PC-3 (cell line): Measurements from ENCODE around the gene CDC42SE2.

ENCODE experiments used
- EZH2 ChIP-seq: fragments of 300-600 bp; sonication (generic); IDR thresholded peaks from one replicate; pipeline ENCODE4 v1.6.1; 2017; ENCODE audit warnings: antibody characterized with exemption, mild to moderate bottlenecking, low read length; ENCODE audit not compliant: unreplicated experiment
- TF ChIP-seq, protein P1 (sequence below): fragments of 300-600 bp; sonication (generic); conservative IDR thresholded peaks from 2 replicates; pipeline ENCODE4 v1.5.1; 2017; ENCODE audit warnings: antibody characterized with exemption, low read depth, mild to moderate bottlenecking, low read length

DNA sequence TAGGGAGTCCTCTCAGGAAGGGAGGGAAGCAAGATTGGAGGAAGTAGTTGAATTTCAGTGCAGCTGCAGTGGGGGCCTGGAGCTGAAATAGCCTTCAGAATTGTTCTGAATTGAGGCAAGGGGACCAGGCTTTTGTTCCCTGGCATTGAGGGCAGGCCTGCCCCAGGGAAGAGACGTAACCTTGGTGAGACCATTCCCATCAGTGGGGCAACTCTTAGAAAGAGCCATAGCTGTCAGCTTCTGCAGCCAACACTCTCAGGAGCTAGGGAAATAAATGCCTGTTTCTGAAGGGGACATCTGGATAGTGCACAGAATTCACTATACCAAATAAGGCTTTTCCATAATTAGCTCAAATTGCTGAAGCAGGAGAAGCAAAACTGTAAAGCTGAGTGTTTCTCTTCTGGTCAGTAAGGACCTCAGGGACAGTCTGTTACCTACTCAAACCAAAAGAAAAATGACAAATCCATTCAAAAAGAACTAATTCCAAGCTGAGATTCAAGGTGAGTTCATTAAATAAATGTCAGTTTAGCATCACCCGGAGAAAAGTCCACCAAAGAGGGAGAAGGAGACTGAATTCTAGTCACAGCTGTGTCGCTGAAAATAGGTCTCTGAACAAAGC is 49.1 kb upstream of the CDC42SE2 start:
- TF ChIP-seq, protein P1, sequence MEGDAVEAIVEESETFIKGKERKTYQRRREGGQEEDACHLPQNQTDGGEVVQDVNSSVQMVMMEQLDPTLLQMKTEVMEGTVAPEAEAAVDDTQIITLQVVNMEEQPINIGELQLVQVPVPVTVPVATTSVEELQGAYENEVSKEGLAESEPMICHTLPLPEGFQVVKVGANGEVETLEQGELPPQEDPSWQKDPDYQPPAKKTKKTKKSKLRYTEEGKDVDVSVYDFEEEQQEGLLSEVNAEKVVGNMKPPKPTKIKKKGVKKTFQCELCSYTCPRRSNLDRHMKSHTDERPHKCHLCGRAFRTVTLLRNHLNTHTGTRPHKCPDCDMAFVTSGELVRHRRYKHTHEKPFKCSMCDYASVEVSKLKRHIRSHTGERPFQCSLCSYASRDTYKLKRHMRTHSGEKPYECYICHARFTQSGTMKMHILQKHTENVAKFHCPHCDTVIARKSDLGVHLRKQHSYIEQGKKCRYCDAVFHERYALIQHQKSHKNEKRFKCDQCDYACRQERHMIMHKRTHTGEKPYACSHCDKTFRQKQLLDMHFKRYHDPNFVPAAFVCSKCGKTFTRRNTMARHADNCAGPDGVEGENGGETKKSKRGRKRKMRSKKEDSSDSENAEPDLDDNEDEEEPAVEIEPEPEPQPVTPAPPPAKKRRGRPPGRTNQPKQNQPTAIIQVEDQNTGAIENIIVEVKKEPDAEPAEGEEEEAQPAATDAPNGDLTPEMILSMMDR = no peak
- TF ChIP-seq EZH2 = no peak
